CD14-positive monocyte (primary cell): ENCODE measurements around the gene MRPS2. TPM values are rescaled to one million over a fixed set of nuclear protein-coding genes. Genes with fewer than 3 reads are reported as not detected.

Source experiments
- DNase-seq, 3 donors: peaks; one replicate each; pipeline ENCODE4 v3.0.0-alpha.2; 2011 to 2022
- H2AFZ ChIP-seq: 2 replicates; pipeline ENCODE4 v1.6.0; 2012; ENCODE audit warnings: mild to moderate bottlenecking, low read depth, low read length, inconsistent platforms; ENCODE audit not compliant: insufficient read depth, poor library complexity, severe bottlenecking
- H3K27ac ChIP-seq, 2 donors: 1 replicate in 1 of 2; 2 replicates in 1 of 2; pipeline ENCODE4 v1.5.1; 2012 to 2013; ENCODE audit warnings: low read length in 2 of 2, control low read depth in 1 of 2, inconsistent platforms in 1 of 2, low read depth in 1 of 2, mild to moderate bottlenecking in 1 of 2
- H3K27me3 ChIP-seq, 2 donors: one replicate each; pipeline versions ENCODE4 v1.6.0 to v1.6.1; 2011 to 2013; ENCODE audit warnings: low read length in 2 of 2; ENCODE audit not compliant: control insufficient read depth in 2 of 2, insufficient read depth in 2 of 2
- H3K36me3 ChIP-seq, 2 donors: replicated peaks in 1 of 2; 1 replicate in 1 of 2; 2 replicates in 1 of 2; pipeline versions ENCODE4 v1.5.1 to v1.6.1; 2012 to 2013; ENCODE audit warnings: low read length in 2 of 2, control low read depth in 1 of 2, inconsistent platforms in 1 of 2, mild to moderate bottlenecking in 1 of 2; ENCODE audit not compliant: insufficient read depth in 2 of 2, control insufficient read depth in 1 of 2
- H3K4me1 ChIP-seq, 2 donors: 1 replicate in 1 of 2; 2 replicates in 1 of 2; pipeline versions ENCODE4 v1.5.1 to v1.6.1; 2012 to 2013; ENCODE audit warnings: low read length in 2 of 2, control low read depth in 1 of 2, inconsistent platforms in 1 of 2, mild to moderate bottlenecking in 1 of 2, moderate library complexity in 1 of 2; ENCODE audit not compliant: insufficient read depth in 2 of 2, control insufficient read depth in 1 of 2
- H3K4me2 ChIP-seq: replicated peaks from 2 replicates; pipeline ENCODE3; 2012; ENCODE audit warnings: low read length, moderate library complexity, mild to moderate bottlenecking; ENCODE audit not compliant: poor library complexity, severe bottlenecking; ENCODE audit errors: extremely low read depth
- H3K4me3 ChIP-seq, 3 experiments: fragments of 200-600 bp in 1 of 3; sonication (generic) in 1 of 3; replicated peaks in 1 of 3; 1 replicate in 2 of 3; 2 replicates in 1 of 3; pipeline ENCODE4 v1.5.1; 2011 to 2013; ENCODE audit warnings: low read length in 3 of 3, mild to moderate bottlenecking in 3 of 3, control low read depth in 2 of 3, low read depth in 2 of 3, inconsistent platforms in 1 of 3, moderate library complexity in 1 of 3
- H3K79me2 ChIP-seq: 2 replicates; pipeline ENCODE4 v1.6.0; 2012; ENCODE audit warnings: mild to moderate bottlenecking, control low read depth, inconsistent platforms, low read length, moderate library complexity; ENCODE audit not compliant: insufficient read depth
- H3K9ac ChIP-seq: 2 replicates; pipeline ENCODE4 v1.6.0; 2017; ENCODE audit warnings: low read length, mild to moderate bottlenecking; ENCODE audit not compliant: insufficient read depth, poor library complexity, severe bottlenecking
- H3K9me3 ChIP-seq, 2 donors: replicated peaks in 1 of 2; 1 replicate in 1 of 2; 2 replicates in 1 of 2; pipeline versions ENCODE4 v1.5.1 to v1.6.1; 2012 to 2013; ENCODE audit warnings: low read length in 2 of 2, control low read depth in 1 of 2; ENCODE audit not compliant: control insufficient read depth in 1 of 2, insufficient read depth in 1 of 2
- H4K20me1 ChIP-seq: 2 replicates; pipeline ENCODE4 v1.6.0; 2012; ENCODE audit warnings: mild to moderate bottlenecking, low read length, control low read depth, moderate library complexity; ENCODE audit not compliant: insufficient read depth
- H3K27ac Mint-ChIP-seq, 7 donors: one replicate each; pipeline ENCODE4 v1.8.0; 2020; ENCODE audit warnings: mild to moderate bottlenecking in 7 of 7, mixed read lengths in 7 of 7, moderate library complexity in 6 of 7, inconsistent platforms in 2 of 7
- H3K27me3 Mint-ChIP-seq, 3 donors: one replicate each; pipeline ENCODE4 v1.8.0; 2021 to 2022; ENCODE audit warnings: low read depth in 3 of 3, mild to moderate bottlenecking in 3 of 3, mixed read lengths in 3 of 3, moderate library complexity in 3 of 3, inconsistent platforms in 1 of 3
- H3K36me3 Mint-ChIP-seq, 2 donors: one replicate each; pipeline ENCODE4 v1.8.0; 2020; ENCODE audit warnings: mixed read lengths in 2 of 2, inconsistent platforms in 1 of 2, mild to moderate bottlenecking in 1 of 2
- H3K4me1 Mint-ChIP-seq: one replicate; pipeline ENCODE4 v1.8.0; 2020; ENCODE audit warnings: mild to moderate bottlenecking, mixed read lengths
- H3K4me3 Mint-ChIP-seq, 2 donors: one replicate each; pipeline ENCODE4 v1.8.0; 2020; ENCODE audit warnings: mild to moderate bottlenecking in 2 of 2, mixed read lengths in 2 of 2, moderate library complexity in 1 of 2
- H3K9me3 Mint-ChIP-seq, 7 donors: one replicate each; pipeline ENCODE4 v1.8.0; 2020 to 2022; ENCODE audit warnings: mixed read lengths in 7 of 7, mild to moderate bottlenecking in 6 of 7, moderate library complexity in 6 of 7, inconsistent platforms in 2 of 7
- WGBS: methylation state at CpG from one replicate; pipeline ENCODE4 v1.1.5; 2013; ENCODE audit warnings: missing lambda C conversion rate; ENCODE audit not compliant: insufficient coverage; 5-methylcytosine and 5-hydroxymethylcytosine counted together
- intact Hi-C, 2 donors: fragments of 100-400 bp; cut with micrococcal nuclease; formaldehyde crosslinking; loops; one replicate each; pipeline versions ENCODE4 v1.15.0 to v1.15.1; 2023
- polyA plus RNA-seq, 3 donors: library from polyadenylated mRNA; depleted of rRNA in 1 of 3; unstranded in 2 of 3; stranded (reverse) in 1 of 3; fragments of 300-500 nt in 2 of 3; fragments of >200 nt in 1 of 3; fragmentation: Illumina TruSeq in 2 of 3; gene quantifications; 1 replicate in 2 of 3; 2 replicates in 1 of 3; pipeline ENCODE4 v1.2.3, GENCODE V29; 2012 to 2021
- TF ChIP-seq, protein P1 (sequence below): fragments of 200-600 bp; IDR thresholded peaks from one replicate; pipeline ENCODE4 v1.8.0; 2022; ENCODE audit warnings: antibody characterized with exemption, mild to moderate bottlenecking

MRPS2 gene
- polyA plus RNA-seq, 3 donors, result 27.9 to 54.4 (median 30.2) TPM

DNA sequence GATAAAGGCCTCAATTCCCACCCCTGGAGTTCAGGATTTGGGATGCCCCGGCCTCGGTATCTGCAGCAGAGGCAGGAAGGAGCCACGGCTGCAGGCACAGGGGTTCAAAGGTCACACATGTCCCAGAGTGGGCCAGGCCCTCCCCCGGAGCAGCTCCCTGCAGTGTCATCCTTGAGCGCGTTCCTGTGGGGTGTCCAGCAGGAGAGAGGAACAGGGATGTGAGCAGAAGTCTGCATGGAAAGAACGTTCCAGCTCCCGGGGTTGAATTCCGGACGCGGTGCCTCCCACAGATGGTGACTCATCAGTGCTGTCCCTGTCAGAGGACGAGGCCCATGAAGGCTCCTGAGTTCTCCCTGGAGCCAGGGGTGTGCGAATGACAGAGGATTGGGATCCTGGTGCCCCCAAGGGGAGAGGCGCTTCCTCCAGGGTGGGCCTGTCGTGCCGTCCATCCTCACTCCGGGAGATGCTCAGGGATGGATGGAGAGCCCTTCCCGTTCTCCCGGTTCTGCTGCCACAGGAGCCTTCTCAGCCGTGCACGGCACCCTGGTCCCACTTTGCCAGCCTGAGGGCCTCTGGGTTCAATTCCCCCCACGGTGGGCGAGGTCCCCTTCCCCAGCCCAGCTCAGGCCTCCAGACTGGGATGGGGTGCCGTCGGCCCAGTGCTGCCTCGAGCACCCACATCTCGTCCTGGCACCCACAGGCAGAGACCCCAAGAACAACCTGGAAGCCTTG is 23.8 kb downstream of the MRPS2 start:
- H3K4me1 Mint-ChIP-seq, result no peaks in the 10 kb centered on the region
- intact Hi-C loops, result no loop called here
- Histone ChIP-seq H3K4me3 (no peak overlapping the region), H4K20me1 (no peaks in the 10 kb centered on the region), H3K79me2 (no peaks in the 10 kb centered on the region), H3K4me1 (no peaks in the 10 kb centered on the region), H3K36me3 (no peaks in the 10 kb centered on the region), H3K4me2 (no peak overlapping the region), H3K9ac (no peak overlapping the region), H3K9me3 (no peaks in the 10 kb centered on the region), H3K27me3 (no peaks in the 10 kb centered on the region), H3K27ac (no peak overlapping the region), H2AFZ (no peak overlapping the region)
- peaks cover 0 to 2% (median 0%) of the 10 kb centered on the region in 7 donors for H3K9me3 Mint-ChIP-seq
- no peak overlapping the region for H3K4me3 Mint-ChIP-seq
- 88% methylated on average over 24 of the region's 27 CpGs for WGBS
- no peak overlapping the region for H3K27ac Mint-ChIP-seq
- TF ChIP-seq, protein P1, sequence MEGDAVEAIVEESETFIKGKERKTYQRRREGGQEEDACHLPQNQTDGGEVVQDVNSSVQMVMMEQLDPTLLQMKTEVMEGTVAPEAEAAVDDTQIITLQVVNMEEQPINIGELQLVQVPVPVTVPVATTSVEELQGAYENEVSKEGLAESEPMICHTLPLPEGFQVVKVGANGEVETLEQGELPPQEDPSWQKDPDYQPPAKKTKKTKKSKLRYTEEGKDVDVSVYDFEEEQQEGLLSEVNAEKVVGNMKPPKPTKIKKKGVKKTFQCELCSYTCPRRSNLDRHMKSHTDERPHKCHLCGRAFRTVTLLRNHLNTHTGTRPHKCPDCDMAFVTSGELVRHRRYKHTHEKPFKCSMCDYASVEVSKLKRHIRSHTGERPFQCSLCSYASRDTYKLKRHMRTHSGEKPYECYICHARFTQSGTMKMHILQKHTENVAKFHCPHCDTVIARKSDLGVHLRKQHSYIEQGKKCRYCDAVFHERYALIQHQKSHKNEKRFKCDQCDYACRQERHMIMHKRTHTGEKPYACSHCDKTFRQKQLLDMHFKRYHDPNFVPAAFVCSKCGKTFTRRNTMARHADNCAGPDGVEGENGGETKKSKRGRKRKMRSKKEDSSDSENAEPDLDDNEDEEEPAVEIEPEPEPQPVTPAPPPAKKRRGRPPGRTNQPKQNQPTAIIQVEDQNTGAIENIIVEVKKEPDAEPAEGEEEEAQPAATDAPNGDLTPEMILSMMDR, result no peak
- DNase-seq, result no peak
- H3K36me3 Mint-ChIP-seq, result no peaks in the 10 kb centered on the region
- peaks cover 7% of the 10 kb centered on the region in 3 donors for H3K27me3 Mint-ChIP-seq

DNA sequence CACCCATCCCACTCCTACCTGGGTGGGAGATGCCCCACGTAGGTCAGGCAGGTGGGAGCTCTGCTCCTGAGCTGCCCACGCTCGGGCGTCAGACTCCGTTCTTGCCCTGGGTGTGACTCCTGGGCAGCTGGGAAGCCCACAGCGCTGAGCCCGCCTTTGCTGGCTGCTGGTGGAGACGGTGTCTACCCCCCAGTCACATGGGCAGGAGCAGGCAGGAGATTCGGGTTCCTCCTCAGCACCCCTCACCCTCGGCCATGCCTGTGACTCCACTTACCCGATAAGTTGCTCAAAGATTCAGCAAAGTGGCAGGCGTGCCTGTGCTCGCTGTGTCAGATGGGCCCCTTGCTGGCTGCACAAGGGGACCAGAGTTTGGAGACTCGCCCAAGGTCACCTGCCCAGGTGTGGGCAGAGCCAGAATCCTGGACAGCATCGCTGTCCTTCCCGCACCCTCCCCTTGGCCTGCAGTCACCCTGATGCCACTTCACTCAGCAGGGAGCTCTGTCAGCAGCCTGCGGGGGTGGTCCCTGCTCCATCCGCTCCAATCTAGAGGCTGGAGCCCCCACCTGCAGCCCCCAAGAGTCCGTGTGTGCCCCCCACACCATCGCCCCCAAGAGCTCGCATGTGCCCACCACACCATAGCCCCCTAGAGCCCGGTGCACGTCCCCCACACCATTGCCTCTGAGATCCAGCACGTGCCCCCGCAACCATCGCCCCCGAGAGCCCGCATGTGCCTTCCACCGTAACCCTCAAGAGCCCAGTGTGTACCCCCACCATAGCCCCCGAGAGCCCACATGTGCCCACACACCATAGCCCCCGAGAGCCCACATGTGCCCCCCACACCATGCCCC is 25.0 kb downstream of the MRPS2 start:
- H3K4me1 Mint-ChIP-seq, result no peaks in the 10 kb centered on the region
- Histone ChIP-seq H3K4me3 (no peak overlapping the region), H3K27me3 (no peaks in the 10 kb centered on the region), H3K4me1 (no peaks in the 10 kb centered on the region), H2AFZ (no peak overlapping the region), H3K27ac (no peak overlapping the region), H4K20me1 (no peaks in the 10 kb centered on the region), H3K9me3 (no peaks in the 10 kb centered on the region), H3K36me3 (no peaks in the 10 kb centered on the region), H3K9ac (no peak overlapping the region), H3K79me2 (no peaks in the 10 kb centered on the region), H3K4me2 (no peak overlapping the region)
- H3K9me3 Mint-ChIP-seq, result peaks cover 0 to 6% (median 2%) of the 10 kb centered on the region in 7 donors
- TF ChIP-seq, protein P1, result no peak
- WGBS, result 85% methylated on average over 18 of the region's 31 CpGs
- DNase-seq, result no peak
- intact Hi-C loops, result no loop called here
- H3K4me3 Mint-ChIP-seq, result no peak overlapping the region
- H3K36me3 Mint-ChIP-seq, result no peaks in the 10 kb centered on the region
- H3K27me3 Mint-ChIP-seq, result peaks cover 4 to 10% (median 5%) of the 10 kb centered on the region in 3 donors
- H3K27ac Mint-ChIP-seq, result no peak overlapping the region
